ENCODE measurements around the gene SSTR3.
"Not testable (repeated sequence)": the region's sequence is repeated elsewhere in the genome, so short reads cannot be mapped to it uniquely, and the experiment has no call there.

Gene SSTR3

GRCh38 chr22:37237371-37238268 lies 25.3 kb upstream of the SSTR3 start:
- no peak for DNase-seq
- Mint-ChIP-seq H3K36me3 (ENCODE audit: insufficient read depth) (peaks cover 90% of the 10 kb centered on the region), H3K4me1 (ENCODE audit: low read depth in 2 of 2) (peaks cover 91 to 92% of the 10 kb centered on the region in 2 donors), H3K27ac (peak overlapping the region; percentile 93 to 96), H3K27me3 (no peaks in the 10 kb centered on the region), H3K9me3 (no peaks in the 10 kb centered on the region), H3K4me3 (peak overlapping the region; percentile 88 to 98)
- ATAC-seq (replicated peaks), result no peak

GRCh38 chr22:37235897-37236607 lies 23.8 kb upstream of the SSTR3 start:
- H3K36me3 Mint-ChIP-seq (ENCODE audit: insufficient read depth), result peaks cover 90% of the 10 kb centered on the region
- peak overlapping the region; percentile 93 to 96 for H3K27ac Mint-ChIP-seq
- no peaks in the 10 kb centered on the region for H3K27me3 Mint-ChIP-seq
- H3K4me1 Mint-ChIP-seq (ENCODE audit: low read depth in 2 of 2), result peaks cover 92% of the 10 kb centered on the region in 2 donors
- DNase-seq, result no peak
- ATAC-seq (replicated peaks), result no peak
- H3K9me3 Mint-ChIP-seq, result no peaks in the 10 kb centered on the region
- peak overlapping the region; percentile 88 to 98 for H3K4me3 Mint-ChIP-seq

GRCh38 chr22:37234736-37235711 lies 22.7 kb upstream of the SSTR3 start:
- Mint-ChIP-seq H3K4me1 (ENCODE audit: low read depth in 2 of 2) (peaks cover 91 to 92% of the 10 kb centered on the region in 2 donors), H3K27ac (peak overlapping the region; percentile 93 to 96)

GRCh38 chr22:37233751-37234631 lies 21.7 kb upstream of the SSTR3 start:
- peaks cover 91% of the 10 kb centered on the region for H3K36me3 Mint-ChIP-seq (ENCODE audit: insufficient read depth)
- ATAC-seq (replicated peaks) (no peak), DNase-seq (no peak)
- H3K9me3 Mint-ChIP-seq, result no peaks in the 10 kb centered on the region
- peak overlapping the region; percentile 93 to 96 for H3K27ac Mint-ChIP-seq
- H3K4me3 Mint-ChIP-seq, result peak overlapping the region; percentile 88 to 98
- H3K4me1 Mint-ChIP-seq (ENCODE audit: low read depth in 2 of 2), result peaks cover 92 to 93% of the 10 kb centered on the region in 2 donors
- H3K27me3 Mint-ChIP-seq, result no peaks in the 10 kb centered on the region

More at GRCh38 chr22:37234736-37235711, 22.7 kb upstream of the SSTR3 start:
- no peaks in the 10 kb centered on the region for H3K9me3 Mint-ChIP-seq
- no peak for DNase-seq
- peak overlapping the region; percentile 88 to 98 for H3K4me3 Mint-ChIP-seq
- peaks cover 90% of the 10 kb centered on the region for H3K36me3 Mint-ChIP-seq (ENCODE audit: insufficient read depth)
- ATAC-seq (replicated peaks), result no peak
- no peaks in the 10 kb centered on the region for H3K27me3 Mint-ChIP-seq

DNA sequence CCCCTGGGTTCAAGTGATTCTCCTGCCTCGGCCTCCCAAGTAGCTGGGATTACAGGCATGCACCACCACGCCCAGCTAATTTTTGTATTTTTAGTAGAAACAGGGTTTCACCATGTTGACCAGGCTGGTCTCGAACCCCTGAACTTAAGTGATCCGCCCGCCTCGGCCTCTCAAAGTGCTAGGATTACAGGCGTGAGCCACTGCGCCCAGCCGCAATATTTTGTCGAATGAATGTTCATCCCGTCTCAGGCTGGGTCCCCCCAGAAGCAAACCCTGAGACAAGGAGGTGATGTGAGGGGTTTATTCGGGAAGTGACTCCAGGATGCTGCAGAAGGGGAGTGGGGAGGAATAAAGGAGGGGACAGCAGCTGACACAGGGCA lies 21.1 kb upstream of the SSTR3 start:
- H3K27me3 Mint-ChIP-seq; DNase-seq; H3K9me3 Mint-ChIP-seq; ATAC-seq (replicated peaks): not testable (repeated sequence)
- Mint-ChIP-seq H3K36me3 (ENCODE audit: insufficient read depth) (peaks cover 91% of the 10 kb centered on the region), H3K4me3 (peak overlapping the region; percentile 88 to 98), H3K4me1 (ENCODE audit: low read depth in 2 of 2) (peaks cover 92 to 93% of the 10 kb centered on the region in 2 donors), H3K27ac (peak overlapping the region; percentile 62 to 93)

DNA sequence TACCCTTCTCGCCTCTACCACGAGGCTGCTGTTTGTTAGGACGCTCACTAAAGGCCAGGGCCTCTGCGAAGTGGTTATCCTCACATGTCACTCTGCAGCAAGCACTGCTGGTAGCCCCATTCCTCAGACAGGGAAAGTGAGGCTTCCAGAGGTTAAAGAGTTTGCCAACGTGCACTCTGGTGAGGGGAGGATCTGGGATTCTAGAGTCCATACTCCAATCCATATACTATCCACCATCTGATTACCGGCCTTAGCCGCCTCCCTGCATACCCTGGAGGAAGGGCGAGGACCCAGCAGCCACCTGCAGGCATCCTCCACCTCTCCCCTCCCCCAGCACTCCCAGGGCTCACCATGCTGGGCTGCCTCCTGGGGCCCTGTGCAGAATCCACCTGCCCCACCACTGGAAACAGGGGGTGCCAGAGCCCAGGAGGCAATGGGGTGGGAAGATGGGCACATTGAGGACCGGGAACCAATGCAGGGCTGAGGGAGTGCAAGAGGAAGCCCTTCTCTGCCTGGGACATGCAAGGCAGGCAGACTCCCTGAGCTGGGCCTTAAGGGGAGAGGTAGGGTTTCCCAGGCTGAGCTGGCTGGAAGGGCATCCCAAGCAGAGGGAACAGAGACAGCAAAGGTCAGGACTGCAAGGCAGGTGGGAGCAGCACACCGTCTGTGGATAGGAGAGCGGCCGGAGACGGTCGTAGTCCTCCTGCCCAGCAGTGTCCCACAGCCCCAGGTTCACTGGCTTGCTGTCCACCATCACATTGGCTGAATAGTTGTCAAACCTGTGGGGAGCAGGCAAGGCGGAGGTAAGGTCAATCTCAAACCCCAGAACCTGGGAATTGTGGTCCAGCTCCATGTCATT lies 20.1 kb upstream of the SSTR3 start:
- ATAC-seq (replicated peaks) (no peak), DNase-seq (no peak)
- Mint-ChIP-seq H3K9me3 (no peaks in the 10 kb centered on the region), H3K36me3 (ENCODE audit: insufficient read depth) (peaks cover 88% of the 10 kb centered on the region), H3K4me3 (peak overlapping the region; percentile 82 to 83), H3K4me1 (ENCODE audit: low read depth in 2 of 2) (peaks cover 87 to 89% of the 10 kb centered on the region in 2 donors), H3K27ac (peak overlapping the region; percentile 98 to 99), H3K27me3 (no peaks in the 10 kb centered on the region)

- H3K36me3 Mint-ChIP-seq (ENCODE audit: insufficient read depth), result peaks cover 81% of the 10 kb centered on the region
- no peaks in the 10 kb centered on the region for H3K27me3 Mint-ChIP-seq
- H3K4me3 Mint-ChIP-seq, result peak overlapping the region; percentile 82 to 83
- H3K27ac Mint-ChIP-seq, result peak overlapping the region; percentile 98 to 99
- DNase-seq (no peak), ATAC-seq (replicated peaks) (peak; percentile 16)
- H3K9me3 Mint-ChIP-seq, result no peaks in the 10 kb centered on the region
- H3K4me1 Mint-ChIP-seq (ENCODE audit: low read depth in 2 of 2), result peaks cover 80 to 83% of the 10 kb centered on the region in 2 donors
Observed at GRCh38 chr22:37231406-37232139, 19.3 kb upstream of the SSTR3 start.

- Mint-ChIP-seq H3K27ac (peak overlapping the region; percentile 98 to 99), H3K4me3 (peak overlapping the region; percentile 82 to 83), H3K4me1 (ENCODE audit: low read depth in 2 of 2) (peaks cover 81 to 83% of the 10 kb centered on the region in 2 donors), H3K9me3 (no peaks in the 10 kb centered on the region), H3K36me3 (ENCODE audit: insufficient read depth) (peaks cover 80% of the 10 kb centered on the region), H3K27me3 (no peaks in the 10 kb centered on the region)
- peak in 1 of 3 experiments; percentile 43 for DNase-seq
- peak; percentile 31 for ATAC-seq (replicated peaks)
Observed at GRCh38 chr22:37230673-37231405, 18.6 kb upstream of the SSTR3 start.

GRCh38 chr22:37229805-37230672 lies 17.8 kb upstream of the SSTR3 start:
- H3K27me3 Mint-ChIP-seq, result no peaks in the 10 kb centered on the region
- ATAC-seq (replicated peaks), result peak; percentile 90

More at GRCh38 chr22:37229805-37230672, 17.8 kb upstream of the SSTR3 start:
- H3K36me3 Mint-ChIP-seq (ENCODE audit: insufficient read depth), result peaks cover 80% of the 10 kb centered on the region
- peaks cover 81 to 83% of the 10 kb centered on the region in 2 donors for H3K4me1 Mint-ChIP-seq (ENCODE audit: low read depth in 2 of 2)
- DNase-seq, result peak; percentile 84 to 86 (median 84)
- peak overlapping the region; percentile 82 to 83 for H3K4me3 Mint-ChIP-seq
- peak overlapping the region; percentile 98 to 99 for H3K27ac Mint-ChIP-seq
- H3K9me3 Mint-ChIP-seq, result no peaks in the 10 kb centered on the region

Data from effector memory CD8-positive, alpha-beta T cell (primary cell).